Activated naive CD4-positive, alpha-beta T cell treated with anti-CD3 and anti-CD28 coated beads, Interleukin-2, amount 50 U/mL, for 16 hours (primary cell): ENCODE measurements around the gene RAC2.

Source experiments
- DNase-seq: peaks from one replicate; pipeline ENCODE4 v3.0.0-alpha.2; 2020

The RAC2 gene

DNA sequence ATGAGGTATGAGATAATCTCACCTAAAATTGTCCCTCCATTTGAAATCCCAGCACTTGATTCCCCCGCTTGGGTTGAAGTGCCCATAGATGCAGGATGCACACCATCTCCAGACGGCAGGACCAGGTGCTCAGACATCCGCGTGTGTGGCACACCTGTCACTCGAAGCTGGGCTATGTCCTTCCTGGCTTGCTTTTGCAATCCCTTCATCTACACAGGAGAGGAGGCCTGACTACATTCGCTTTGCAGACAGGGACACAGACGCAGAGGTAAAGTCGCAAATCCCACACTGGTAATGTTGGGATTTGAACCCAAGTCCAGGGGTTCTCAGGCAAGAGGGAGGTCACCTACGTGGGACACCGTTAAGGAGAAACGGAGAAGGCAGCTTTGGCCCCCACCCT is 31.1 kb upstream of the RAC2 start:
- no peak for DNase-seq

DNA sequence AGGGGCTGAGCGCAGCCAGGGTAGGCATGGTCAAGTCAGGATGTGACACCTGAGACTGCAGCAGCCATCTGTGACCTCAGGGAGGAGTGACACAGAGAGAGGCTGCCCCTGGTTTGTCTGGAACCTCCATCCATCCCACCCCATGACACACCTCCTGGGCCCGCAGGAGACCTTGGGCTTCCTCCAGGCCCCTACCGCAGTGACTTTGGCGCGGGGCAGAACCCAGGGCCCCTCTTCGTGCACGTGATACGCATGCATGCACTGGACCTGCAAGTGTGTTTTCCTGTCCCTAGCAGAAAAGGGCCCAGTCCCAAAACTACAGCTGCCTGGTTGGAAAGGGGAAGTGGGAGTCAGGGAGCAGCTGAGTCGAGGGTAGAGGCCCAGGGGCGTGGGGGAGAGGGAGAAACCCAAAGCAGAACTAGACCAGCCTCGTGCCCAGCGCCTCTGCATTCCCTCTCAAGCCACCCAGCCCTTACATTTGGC is 30.4 kb upstream of the RAC2 start:
- DNase-seq, result no peak

DNA sequence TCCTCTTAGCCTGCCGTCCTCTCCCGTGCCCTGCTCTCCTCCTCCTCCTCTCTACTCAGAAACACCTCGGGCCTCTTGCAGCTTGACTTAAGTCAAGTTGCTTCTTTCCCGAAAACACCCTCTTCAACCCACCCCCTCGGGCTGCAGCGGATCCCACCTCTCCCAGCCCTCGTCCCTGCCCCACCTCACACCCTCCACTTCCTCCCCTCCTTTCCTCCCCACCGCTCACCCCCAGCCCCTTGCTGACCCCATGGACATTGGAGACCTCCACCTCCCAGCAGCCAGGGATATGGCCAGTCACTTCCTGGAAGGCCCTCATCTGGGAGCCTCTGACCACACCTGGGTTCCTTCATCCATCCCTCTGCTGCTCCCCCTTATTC is 29.8 kb upstream of the RAC2 start:
- DNase-seq, result no peak

DNA sequence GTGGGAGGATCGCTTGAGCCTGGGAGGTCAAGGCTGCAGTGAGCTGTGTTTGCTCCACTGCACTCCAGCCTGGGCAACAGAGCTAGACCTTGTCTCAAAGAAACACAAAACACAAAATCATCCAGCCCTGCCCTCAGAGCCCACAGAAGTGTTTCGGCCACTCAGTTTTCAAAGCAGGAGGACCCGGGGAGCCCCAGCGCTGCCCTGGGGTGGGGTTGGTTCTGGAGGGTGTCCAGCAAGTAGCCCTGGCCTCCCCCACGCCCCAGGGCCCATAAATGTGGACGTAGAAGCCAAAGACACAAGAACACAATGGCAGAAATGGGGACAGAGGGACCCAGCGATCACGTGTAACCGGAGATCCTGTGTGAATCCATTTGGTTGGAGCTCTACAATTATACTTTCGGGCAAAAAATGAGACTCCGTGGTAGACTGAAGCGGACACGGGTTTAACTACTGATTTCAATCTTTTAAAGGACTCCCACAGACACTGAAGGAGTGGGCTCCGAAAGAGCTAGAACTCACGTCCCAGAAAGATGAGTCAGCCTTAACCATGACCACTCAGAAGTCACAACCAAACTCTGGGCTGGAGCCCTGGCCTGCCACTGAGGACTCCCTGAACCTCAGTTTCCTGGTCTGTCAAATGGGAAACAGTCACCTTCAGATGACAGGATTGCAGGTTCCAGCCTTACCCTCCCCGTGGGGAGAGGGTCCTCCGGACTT is 29.2 kb upstream of the RAC2 start:
- DNase-seq, result no peak

DNA sequence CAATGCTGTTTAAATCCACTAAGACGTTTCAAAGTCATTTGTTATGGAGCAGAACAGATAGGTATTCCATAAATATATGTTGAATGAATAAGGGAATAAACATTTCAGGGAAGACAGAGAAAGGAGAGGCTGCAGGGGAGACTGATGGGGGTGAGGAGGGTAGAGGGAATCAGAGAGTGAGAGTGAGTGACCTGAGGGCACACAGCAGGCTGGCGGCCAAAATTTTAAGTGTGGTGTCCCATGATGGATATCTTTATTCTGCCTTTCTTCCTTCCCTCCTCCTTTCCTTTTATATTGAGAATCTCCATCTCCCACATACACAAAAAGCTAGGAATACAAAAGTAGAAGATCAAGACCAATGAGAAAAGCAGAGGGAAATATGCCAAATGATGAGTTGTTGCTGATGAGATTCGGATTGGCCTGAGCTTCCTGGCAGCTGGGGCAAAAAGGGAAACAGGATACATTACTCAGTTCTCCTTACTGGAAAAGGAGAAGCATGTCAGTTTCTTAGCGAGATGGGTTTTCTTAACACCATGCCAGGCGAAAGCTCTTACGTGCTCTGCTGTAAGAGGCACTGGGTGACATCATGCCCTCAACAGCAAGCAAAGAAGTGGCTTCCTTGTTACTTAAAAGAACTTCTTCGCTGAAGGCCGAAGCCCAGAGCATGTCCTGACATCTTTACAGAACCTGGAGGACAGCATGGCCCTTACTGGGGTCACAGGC is 27.0 kb upstream of the RAC2 start:
- no peak for DNase-seq

DNA sequence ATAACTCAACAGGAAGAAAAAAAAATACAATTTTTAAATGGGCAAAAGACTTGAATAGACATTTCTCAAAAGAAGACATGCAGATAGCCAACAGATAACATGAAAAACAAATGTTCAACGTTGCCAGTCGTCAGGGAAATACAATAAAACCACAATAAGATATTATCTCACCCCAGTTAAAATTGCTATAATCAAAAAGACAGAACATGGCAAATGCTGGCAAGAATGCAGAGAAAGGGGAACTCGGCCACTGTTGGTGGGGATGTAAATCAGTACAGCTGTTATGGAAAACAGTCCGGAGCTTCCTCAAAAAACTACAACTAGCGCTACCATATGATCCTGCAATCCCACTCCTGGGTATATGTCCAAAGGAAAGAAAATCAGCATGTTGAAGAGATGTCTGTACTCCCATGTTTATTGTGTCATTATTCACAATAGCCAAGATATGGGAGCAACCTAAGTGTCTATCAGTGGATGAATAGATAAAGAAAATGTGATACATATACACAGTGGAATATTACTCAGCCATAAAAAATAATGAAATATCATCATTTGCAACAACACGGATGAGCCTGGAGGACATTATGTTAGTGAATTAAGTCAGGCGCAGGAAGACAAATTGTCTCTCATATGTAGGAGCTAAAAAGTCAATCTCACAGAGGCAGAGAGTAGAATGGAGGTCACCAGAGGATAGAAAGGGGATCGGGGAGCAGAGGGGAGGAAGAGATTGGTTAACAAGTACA is 26.0 kb upstream of the RAC2 start:
- no peak for DNase-seq

DNA sequence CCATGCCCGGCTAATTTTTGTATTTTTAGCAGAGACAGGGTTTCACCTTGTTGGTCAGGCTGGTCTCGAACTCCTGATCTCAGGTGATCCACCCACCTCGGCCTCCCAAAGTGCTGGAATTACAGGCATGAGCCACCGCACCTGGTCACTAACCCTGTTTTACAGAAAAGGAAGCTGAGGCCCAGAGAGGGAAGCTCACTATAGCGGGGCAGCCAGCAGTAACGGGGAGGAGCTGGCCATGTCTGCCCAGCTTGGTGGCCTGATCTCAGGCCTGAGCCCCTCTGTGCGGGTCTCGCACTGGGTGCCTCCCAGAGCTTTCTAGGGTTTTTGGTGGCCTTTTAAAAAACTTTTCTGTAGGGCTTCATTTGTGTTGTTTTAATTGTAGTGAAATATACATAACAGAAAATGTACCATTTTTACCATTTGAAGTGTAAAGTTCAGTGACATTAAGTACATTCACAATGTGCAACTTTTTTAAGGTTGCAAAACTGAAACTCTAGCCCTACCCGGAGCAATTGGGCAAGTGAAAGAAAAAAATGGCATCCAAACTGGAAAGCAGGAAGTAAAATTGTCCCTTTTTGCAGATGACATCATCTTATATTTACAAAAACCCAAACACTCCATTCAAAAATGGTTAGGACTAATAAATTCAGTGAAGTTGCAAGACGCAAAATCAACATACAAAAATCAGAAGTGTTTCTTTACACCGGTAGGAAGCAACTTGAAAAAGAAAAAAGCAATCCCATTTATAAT is 23.8 kb upstream of the RAC2 start:
- DNase-seq, result no peak

DNA sequence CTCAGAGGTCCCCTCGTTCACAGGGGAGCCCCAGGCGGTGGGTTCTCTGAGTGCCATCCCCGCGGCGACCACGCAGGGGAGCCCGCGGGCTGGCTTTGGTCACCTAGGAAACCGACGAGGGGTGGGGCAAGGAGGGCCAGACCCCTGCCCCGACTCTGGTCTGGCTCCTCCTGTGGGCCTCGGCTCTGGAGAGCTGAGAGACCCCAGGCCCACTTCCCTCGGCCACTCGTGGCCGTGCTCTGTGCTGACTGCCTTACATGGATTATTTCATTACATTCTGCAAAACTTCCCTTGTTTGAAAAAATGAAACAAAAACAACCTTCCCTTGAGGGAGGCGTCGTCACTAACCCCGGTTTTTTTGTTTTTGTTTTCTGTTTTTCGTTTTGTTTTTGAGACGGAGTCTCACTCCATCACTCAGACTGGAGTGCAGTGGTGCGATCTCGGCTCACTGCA is 23.1 kb upstream of the RAC2 start:
- DNase-seq, result peak; percentile 70

DNA sequence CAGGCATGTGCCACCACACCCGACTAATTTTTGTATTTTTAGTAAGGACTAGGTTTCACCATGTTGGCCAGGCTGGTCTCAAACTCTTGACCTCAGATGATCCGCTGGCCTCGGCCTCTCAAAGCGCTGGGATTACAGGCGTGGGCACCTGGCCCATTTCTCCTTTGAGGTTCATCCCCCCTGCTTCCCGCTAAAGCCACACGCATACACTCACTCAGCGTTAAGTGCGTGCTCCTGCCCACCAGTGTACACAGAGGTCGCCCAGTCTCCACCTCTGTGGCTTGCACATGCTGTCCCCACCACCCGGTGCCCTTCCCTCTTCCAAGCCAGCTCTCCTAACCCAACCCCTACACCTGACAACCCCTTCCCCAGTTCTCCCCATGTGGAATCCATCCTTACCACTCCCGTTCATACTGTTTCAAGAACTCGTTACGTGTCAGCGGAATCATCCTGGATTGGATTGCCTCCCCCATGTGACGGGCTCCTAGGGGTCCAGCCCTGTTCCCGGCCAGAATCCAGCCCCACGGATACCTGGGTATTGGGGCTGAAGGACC is 22.6 kb upstream of the RAC2 start:
- no peak for DNase-seq

DNA sequence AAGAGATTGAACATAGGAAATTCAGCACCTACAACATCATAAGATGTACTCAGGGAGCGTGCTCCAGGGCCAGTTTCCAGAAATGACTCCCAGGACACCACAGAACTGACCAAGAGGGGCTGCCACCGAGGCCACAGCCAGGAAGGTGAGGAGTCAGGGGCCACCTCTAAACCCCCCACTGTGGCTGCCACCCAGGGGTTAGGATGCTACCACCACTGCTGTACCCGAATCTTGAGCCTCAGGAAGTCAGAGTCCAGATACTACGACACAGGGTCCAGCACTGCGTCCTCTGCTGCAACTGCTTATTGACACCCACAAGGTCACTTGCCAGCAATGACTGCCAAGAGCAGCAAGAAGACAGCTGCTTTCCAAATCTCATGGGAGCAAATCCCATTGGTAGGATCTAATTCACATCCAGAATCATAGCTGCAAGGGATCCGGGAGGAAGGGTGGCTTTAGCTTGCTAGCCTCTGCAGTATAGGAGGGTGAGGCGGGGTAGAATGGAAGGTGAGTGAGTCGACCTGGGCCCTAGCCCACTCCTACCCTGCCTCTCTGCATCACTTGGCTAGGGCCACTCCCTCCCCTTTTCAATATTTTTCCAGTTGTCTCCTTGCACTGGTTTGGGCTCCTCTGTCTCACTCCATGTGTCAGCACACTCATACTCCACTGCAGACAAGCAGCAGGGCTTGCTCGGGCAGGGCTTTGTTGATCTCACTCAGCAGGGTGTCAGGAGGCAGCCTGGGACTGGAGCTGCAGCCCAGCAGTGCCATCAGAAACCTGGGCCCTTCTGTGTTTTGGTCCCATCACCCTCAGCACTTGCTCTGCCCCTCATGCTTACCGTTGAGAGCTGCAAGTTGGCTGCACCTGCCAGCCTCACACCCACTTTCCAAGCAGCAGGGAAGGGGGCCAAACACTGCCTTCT is 20.2 kb upstream of the RAC2 start:
- DNase-seq, result no peak

DNA sequence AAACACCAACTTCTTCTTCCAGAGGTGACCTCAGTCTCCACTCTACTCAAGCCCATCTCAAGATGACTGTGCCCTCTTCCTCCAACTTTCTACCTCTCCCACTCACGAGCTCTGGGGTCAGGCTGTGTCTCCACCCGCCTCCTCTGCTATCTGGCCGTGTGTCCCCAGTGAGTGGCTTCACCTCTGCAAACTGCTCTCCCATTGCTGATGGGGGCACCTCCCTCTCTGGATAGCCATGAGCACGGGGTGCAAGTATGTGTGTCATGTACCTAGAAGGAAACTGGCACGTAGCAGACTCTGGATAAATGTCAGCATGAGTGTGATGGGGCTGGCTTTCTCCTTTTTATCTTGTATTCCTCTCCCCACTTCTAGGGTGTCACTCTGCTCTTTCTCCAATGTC is 18.3 kb upstream of the RAC2 start:
- no peak for DNase-seq

DNA sequence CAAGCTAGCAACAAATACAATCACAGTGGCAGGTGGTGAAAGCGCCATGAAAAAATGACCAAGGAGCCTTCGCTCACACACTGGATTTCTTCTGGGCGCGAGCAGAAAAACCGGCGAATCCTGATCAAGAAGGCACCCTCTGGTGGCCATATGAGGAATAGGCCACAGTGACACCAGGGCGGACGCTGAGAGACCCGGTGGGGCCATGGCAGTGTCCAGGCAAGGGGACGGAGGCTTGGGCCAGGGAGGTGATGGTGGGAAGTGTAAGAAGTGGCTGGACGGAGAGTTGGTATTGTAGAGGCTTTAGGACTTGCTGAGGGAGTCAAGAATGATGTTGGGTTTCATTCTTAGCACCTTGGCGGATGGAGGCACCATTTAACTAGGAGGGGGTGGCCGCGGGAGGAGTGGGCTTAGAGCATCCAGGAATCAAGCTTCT is 16.9 kb upstream of the RAC2 start:
- DNase-seq, result peak; percentile 62

DNA sequence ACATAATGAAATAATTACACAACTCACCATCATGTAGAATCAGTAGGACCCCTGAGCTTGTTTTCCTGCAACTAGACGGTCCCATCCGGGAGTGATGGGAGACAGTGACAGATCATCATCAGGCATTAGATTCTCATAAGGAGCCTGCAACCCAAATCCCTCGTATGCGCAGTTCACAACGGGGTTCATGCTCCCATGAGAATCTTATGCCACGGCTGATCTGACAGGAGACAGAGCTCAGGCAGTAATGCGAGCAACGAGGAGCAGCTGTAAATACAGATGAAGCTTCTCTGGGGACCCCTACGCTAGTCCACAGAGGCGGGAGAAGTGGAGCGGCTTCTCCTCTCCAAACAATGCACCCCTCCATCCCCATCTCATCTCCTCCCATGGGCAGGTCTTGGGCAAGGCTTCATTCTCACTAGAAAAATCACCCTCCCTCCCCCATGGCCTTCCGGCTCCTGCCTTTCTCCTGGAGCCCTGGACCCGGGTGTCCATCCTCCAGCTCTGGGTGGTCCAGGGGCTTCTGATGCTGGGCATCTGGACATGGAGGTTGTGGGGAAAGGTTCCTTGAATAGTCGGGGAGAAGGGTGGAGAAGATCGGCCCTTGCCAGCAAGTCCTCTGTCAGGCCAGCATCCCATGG is 16.2 kb upstream of the RAC2 start:
- no peak for DNase-seq

DNA sequence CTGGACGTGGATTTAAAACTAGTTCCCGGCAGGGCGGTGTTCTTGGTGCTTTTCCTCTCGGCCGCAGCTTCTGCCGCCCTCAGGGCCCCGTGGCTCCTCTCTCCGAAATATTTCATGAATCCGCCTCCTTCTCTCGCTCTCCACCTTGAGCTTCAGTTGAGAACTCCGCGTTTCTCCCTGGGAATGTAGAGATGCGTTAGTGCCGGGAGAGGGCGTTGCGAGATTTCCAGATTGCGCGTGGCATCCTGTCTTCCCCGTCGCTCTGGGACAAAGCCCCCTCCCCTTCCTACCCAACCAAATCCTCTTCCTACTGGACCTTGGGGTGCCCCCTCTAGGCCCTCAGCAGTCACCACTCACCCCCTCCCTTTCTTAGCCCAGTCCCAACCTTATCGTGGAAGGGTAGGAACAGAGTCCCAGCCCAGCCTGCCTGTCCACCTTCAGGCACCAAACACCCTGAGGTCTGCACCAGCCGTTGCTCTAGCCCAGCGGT is 15.5 kb upstream of the RAC2 start:
- no peak for DNase-seq

DNA sequence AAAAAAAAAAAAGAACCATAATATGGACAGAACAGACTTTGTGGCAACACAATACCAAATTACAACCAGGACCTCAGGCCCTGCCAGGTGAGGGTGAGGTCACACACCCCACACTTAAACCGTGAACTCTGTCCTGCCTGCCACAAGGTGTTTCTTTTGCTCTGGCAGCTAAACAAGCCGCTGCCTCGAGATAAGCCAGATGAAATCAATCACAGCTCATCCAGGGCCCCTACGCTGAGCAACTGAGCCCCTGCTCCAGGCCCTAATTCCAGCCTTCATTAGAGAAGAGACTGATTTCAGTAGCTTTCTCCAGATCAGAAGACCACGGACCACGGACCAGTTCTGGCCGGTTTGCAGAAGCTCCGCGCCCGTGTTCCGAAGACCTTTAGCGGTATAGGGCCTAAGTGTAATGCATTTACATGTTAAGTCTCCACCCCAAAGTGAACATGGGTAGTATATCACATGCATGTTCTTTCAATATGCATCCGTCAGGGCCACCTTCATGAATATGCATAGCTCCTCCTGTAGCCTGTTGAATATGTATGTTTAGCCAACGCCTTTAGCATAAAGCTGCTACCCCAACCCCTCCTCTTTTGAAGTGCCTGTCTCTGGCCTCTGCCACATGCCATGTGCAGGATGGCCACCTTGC is 14.8 kb upstream of the RAC2 start:
- no peak for DNase-seq

DNA sequence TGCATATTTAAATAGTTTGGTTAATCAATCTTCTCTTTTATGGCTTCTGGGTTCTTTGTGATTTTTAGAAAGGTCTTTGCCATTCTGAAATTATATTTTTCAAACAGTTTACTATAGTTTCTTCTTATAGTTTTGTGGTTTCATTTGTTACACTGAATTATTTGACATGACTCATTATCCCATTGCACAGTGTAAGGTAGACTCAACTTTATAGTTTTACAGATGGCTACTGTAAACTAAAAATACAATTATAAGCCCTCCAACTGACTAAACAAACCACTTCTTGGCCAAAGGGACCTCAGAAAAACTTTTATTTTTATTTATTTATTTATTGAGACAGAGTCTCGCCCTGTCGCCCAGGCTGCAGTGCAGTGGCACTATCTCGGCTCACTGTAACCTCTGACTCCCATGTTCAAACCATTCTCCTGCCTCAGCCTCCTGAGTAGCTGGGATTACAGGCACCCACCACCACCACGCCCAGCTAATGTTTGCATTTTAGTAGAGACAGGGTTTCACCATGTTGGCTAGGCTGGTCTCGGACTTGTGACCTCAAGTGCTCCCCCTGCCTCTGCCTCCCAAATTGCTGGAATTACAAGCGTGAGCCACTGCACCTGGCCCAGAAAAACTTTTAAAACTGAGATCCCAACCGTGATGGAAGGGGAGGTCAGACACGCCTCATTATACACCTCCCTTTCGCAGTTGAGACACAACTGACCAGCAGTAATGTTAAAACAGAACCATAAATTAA is 14.1 kb upstream of the RAC2 start:
- no peak for DNase-seq

DNA sequence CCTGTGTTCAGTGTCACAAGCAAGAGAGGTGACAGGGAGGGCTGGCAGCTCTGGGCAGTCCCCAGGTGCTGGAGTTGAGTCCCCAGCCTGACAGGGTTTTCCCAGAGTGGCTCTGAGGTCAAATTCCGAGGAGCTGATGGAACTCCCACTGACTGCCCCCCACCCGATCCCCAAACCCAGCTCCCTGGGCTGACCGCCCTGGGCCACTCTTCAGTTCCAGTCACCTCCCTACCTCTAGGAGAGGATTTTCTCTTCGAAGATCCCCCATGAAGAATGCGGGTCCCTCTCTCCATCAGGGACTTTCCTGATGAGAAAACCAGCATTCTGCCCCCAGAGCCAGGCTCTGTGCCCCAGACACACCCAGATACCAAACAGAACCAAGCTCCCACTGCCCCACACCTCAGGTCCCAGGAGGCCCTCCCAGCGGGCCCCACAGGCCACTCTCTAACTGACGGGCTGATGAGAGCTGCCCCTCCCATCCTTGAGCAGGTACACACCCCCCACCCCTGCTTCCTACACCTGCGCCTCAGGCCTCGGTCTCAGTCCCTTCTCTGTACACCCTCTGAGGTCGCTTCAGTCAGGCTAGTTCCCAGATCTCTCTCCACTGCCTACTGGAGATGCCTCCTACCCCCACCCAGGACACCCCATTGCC is 12.1 kb upstream of the RAC2 start:
- no peak for DNase-seq

DNA sequence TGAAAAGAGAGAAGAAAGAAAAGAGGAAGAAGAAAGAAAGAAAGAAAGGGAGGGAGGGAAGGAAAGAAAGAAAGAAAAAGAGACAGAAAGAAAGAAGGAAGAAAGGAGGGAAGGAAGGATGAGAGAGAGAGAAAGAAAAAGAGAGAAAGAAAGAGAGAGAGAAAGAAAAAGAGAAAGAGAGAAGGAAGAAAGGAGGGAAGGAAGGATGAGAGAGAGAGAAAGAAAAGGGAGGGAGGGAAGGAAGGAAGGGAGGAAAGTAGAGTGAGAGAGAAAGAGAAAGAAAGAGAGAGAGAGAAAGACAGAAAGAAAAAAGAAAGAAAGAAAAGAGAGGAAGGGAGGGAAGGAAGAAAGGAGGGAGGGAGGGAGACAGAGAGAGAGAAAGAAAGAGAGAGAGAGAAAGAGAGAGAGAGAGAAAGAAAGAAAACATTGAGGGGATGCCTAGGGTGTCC is 11.5 kb upstream of the RAC2 start:
- no peak for DNase-seq

DNA sequence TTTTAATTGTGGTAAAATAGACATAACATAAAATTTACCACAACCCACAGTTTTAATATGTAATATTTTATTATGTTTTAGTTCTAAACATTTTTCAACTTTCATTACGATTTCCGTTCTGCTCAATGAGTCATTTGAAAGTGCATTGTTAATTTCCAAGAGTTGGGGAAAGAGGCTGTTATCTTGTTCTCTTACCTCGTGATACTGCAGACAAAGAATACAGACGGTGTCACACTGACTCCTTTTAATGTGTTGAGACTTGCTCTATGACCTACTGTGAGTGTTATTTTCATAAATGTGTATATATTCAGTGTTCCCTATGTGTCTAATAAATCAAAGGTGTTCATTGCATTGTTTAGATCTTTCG is 10.8 kb upstream of the RAC2 start:
- DNase-seq, result no peak
